SK-N-SH (cell line): ENCODE results near the gene OR2K2. TPM values are rescaled to one million over a fixed set of nuclear protein-coding genes. Genes with fewer than 3 reads are reported as not detected.

ENCODE experiments used
- CTCF ChIA-PET: fragments of 300-600, 350-600 bp; formaldehyde crosslinking; extraction: SDS; loops from one replicate; lab custom pipeline; 2021; lab: Yijun Ruan, JAX
- POLR2A ChIA-PET: fragments of 350-600 bp; sonication (Branson Sonifier 250); formaldehyde crosslinking; extraction: SDS; loops from one replicate; lab custom pipeline; 2020; ENCODE audit warnings: antibody characterized with exemption, inconsistent platforms; lab: Yijun Ruan, JAX
- DNase-seq: peaks from one replicate; pipeline ENCODE4 v3.0.0; 2012
- H2AFZ ChIP-seq: fragments of 200-600 bp; sonication (generic); 2 replicates; pipeline ENCODE4 v1.8.1; 2016; ENCODE audit warnings: antibody characterized with exemption, mild to moderate bottlenecking, low read depth
- H3F3A ChIP-seq: fragments of 200-600 bp; sonication (generic); replicated peaks from 2 replicates; pipeline ENCODE3; 2016; ENCODE audit warnings: antibody characterized with exemption, mild to moderate bottlenecking; ENCODE audit not compliant: insufficient read depth
- H3K27ac ChIP-seq, 2 experiments: fragments of 200-500 bp in 1 of 2; fragments of 200-600 bp in 1 of 2; sonication (Bioruptor generic) in 1 of 2; sonication (generic), shearing (Covaris generic) in 1 of 2; 2 replicates each; pipeline versions ENCODE4 v1.5.1 to v1.6.1; 2014 to 2016; ENCODE audit warnings: low read depth in 2 of 2, inconsistent platforms in 1 of 2, low read length in 1 of 2, mild to moderate bottlenecking in 1 of 2, mixed read lengths in 1 of 2
- H3K27me3 ChIP-seq: fragments of 200-600 bp; sonication (generic), shearing (Covaris generic); 2 replicates; pipeline ENCODE4 v1.6.1; 2016; ENCODE audit warnings: mixed run types; ENCODE audit not compliant: insufficient read depth
- H3K36me3 ChIP-seq, 2 experiments: fragments of 200-500 bp in 1 of 2; fragments of 200-600 bp in 1 of 2; sonication (Bioruptor generic) in 1 of 2; sonication (generic) in 1 of 2; replicated peaks in 1 of 2; 2 replicates each; pipeline versions ENCODE3 to v1.5.1; 2014 to 2016; ENCODE audit warnings: low read length in 1 of 2, mild to moderate bottlenecking in 1 of 2; ENCODE audit not compliant: insufficient read depth in 2 of 2, control insufficient read depth in 1 of 2
- H3K4me1 ChIP-seq, 2 experiments: fragments of 200-500 bp in 1 of 2; fragments of 200-600 bp in 1 of 2; sonication (Bioruptor generic) in 1 of 2; sonication (generic), shearing (Covaris generic) in 1 of 2; 2 replicates each; pipeline versions ENCODE4 v1.5.1 to v1.6.1; 2014 to 2016; ENCODE audit warnings: low read depth in 1 of 2, low read length in 1 of 2, mixed run types in 1 of 2; ENCODE audit not compliant: insufficient read depth in 2 of 2, control insufficient read depth in 1 of 2
- H3K4me2 ChIP-seq: fragments of 200-600 bp; sonication (generic), shearing (Covaris generic); 2 replicates; pipeline ENCODE4 v1.6.1; 2017; ENCODE audit warnings: mixed run types
- H3K4me3 ChIP-seq, 2 experiments: fragments of 200-500 bp in 1 of 2; fragments of 200-600 bp in 1 of 2; sonication (Bioruptor generic) in 1 of 2; sonication (generic), shearing (Covaris generic) in 1 of 2; 2 replicates each; pipeline versions ENCODE4 v1.5.1 to v1.8.1; 2014 to 2016; ENCODE audit warnings: low read depth in 2 of 2, inconsistent platforms in 1 of 2, low read length in 1 of 2, mild to moderate bottlenecking in 1 of 2, mixed read lengths in 1 of 2, moderate library complexity in 1 of 2
- H3K79me2 ChIP-seq: fragments of 200-600 bp; sonication (generic); 2 replicates; pipeline ENCODE4 v1.8.1; 2017; ENCODE audit warnings: mild to moderate bottlenecking; ENCODE audit not compliant: insufficient read depth
- H3K9ac ChIP-seq: fragments of 200-600 bp; sonication (generic); 2 replicates; pipeline ENCODE4 v1.6.1; 2017; ENCODE audit warnings: mixed run types
- H3K9me2 ChIP-seq: fragments of 200-600 bp; sonication (generic); 2 replicates; pipeline ENCODE4 v1.6.1; 2017; ENCODE audit warnings: mixed run types
- H3K9me3 ChIP-seq: fragments of 200-600 bp; sonication (generic); 2 replicates; pipeline ENCODE4 v1.6.1; 2017; ENCODE audit warnings: mixed run types, mild to moderate bottlenecking, moderate library complexity
- H4K20me1 ChIP-seq: fragments of 200-600 bp; sonication (generic); 2 replicates; pipeline ENCODE4 v1.6.1; 2017; ENCODE audit warnings: mild to moderate bottlenecking, mixed run types; ENCODE audit not compliant: insufficient read depth
- CHD2 ChIP-seq: fragments of 150-350 bp; IDR thresholded peaks from 2 replicates; pipeline ENCODE4 v1.6.1; 2018; ENCODE audit warnings: low read length; ENCODE audit not compliant: partially characterized antibody
- ELF1 ChIP-seq: IDR thresholded peaks from 2 replicates; pipeline ENCODE4 v1.4.0; 2012
- EZH2phosphoT487 ChIP-seq: fragments of 200-600 bp; sonication (generic); IDR thresholded peaks from 2 replicates; pipeline ENCODE4 v1.6.1; 2017; ENCODE audit warnings: low read depth, mixed run types, mild to moderate bottlenecking, antibody characterized with exemption, moderate library complexity, borderline replicate concordance
- FOSL2 ChIP-seq: IDR thresholded peaks from 2 replicates; pipeline ENCODE4 v1.4.0; 2012; ENCODE audit warnings: low read depth, mild to moderate bottlenecking, moderate library complexity, borderline replicate concordance
- FOXJ3 ChIP-seq: sonication (generic); formaldehyde crosslinking; IDR thresholded peaks from 2 replicates; pipeline ENCODE4 v1.5.1; 2020; ENCODE audit warnings: mild to moderate bottlenecking, missing genetic modification reagents
- FOXM1 ChIP-seq: IDR thresholded peaks from 2 replicates; pipeline ENCODE4 v1.4.0; 2012; ENCODE audit warnings: low read depth, mild to moderate bottlenecking
- GABPA ChIP-seq: IDR thresholded peaks from 2 replicates; pipeline ENCODE4 v1.4.0; 2012; ENCODE audit warnings: low read depth, mild to moderate bottlenecking
- GATA2 ChIP-seq: sonication (generic); formaldehyde crosslinking; IDR thresholded peaks from 2 replicates; pipeline ENCODE4 v1.5.0; 2020; ENCODE audit warnings: mild to moderate bottlenecking, missing genetic modification reagents
- MEF2A ChIP-seq: IDR thresholded peaks from 2 replicates; pipeline ENCODE4 v1.4.0; 2012; ENCODE audit warnings: low read depth, borderline replicate concordance
- NFIC ChIP-seq: IDR thresholded peaks from 2 replicates; pipeline ENCODE4 v1.4.0; 2012; ENCODE audit warnings: borderline replicate concordance
- NRF1 ChIP-seq: IDR thresholded peaks from 2 replicates; pipeline ENCODE4 v1.6.1; 2012; ENCODE audit warnings: low read depth, mild to moderate bottlenecking, low read length
- POLR2AphosphoS5 ChIP-seq: IDR thresholded peaks from 2 replicates; pipeline ENCODE4 v1.6.1; 2012; ENCODE audit warnings: low read depth, low read length
- RAD21 ChIP-seq: IDR thresholded peaks from 2 replicates; pipeline ENCODE4 v1.6.1; 2012; ENCODE audit warnings: mild to moderate bottlenecking, low read length
- RXRA ChIP-seq: IDR thresholded peaks from 2 replicates; pipeline ENCODE4 v1.4.0; 2012; ENCODE audit warnings: low read depth, mild to moderate bottlenecking, borderline replicate concordance
- TAF1 ChIP-seq: IDR thresholded peaks from 2 replicates; pipeline ENCODE4 v1.6.1; 2012; ENCODE audit warnings: low read depth, mild to moderate bottlenecking, low read length, moderate library complexity, borderline replicate concordance
- TCF12 ChIP-seq: IDR thresholded peaks from 2 replicates; pipeline ENCODE4 v1.4.0; 2012
- TEAD4 ChIP-seq: IDR thresholded peaks from 2 replicates; pipeline ENCODE4 v1.4.0; 2012; ENCODE audit warnings: mild to moderate bottlenecking, borderline replicate concordance; ENCODE audit not compliant: insufficient read depth
- USF1 ChIP-seq: IDR thresholded peaks from 2 replicates; pipeline ENCODE4 v1.4.0; 2012; ENCODE audit warnings: low read depth, borderline replicate concordance
- USF2 ChIP-seq: fragments of 150-350 bp; IDR thresholded peaks from 2 replicates; pipeline ENCODE4 v1.6.1; 2017; ENCODE audit warnings: antibody characterized with exemption, low read length, low read depth, borderline replicate concordance
- YY1 ChIP-seq: IDR thresholded peaks from 2 replicates; pipeline ENCODE4 v1.4.0; 2012; ENCODE audit warnings: low read depth, mild to moderate bottlenecking
- WGBS: methylation state at CpG from one replicate; pipeline ENCODE4 v1.1.6; 2017; ENCODE audit warnings: low lambda C conversion rate; 5-methylcytosine and 5-hydroxymethylcytosine counted together
- polyA plus RNA-seq, 3 experiments: library from polyadenylated mRNA; depleted of rRNA; stranded (reverse); fragments of >200 nt; gene quantifications; 2 replicates each; pipeline ENCODE4 v1.2.3, GENCODE V29; 2012

OR2K2 gene
- polyA plus RNA-seq, 1 of the 3 experiments (the other 2 are of a cell fraction): not detected

DNA sequence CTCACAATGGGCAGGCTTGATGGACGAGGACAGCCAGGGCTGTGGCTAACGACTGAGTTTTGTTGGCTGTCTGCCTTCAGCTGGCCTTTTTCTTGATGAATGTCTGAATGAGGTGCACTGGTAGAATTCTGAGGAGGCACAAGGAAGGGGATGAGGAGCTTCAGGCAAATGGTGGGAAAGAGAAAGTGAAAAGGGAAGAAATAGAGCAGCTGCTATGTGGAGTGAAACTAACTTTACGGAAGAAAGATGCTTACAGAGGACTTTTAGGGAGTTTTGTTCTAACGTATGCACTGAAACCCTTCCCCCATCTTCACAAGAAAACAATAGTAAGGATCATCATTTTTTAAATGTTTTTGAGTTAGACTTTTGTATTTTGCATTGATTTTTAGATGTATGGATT lies 45.3 kb downstream of the OR2K2 start:
- H3K9ac ChIP-seq: no peak overlapping the region
- 78% methylated on average over 4 of the region's 4 CpGs for WGBS
- H3K27ac ChIP-seq: no peak overlapping the region
- TF ChIP-seq YY1 (no peak), TEAD4 (no peak), NRF1 (no peak), FOXJ3 (CRISPR knock-in tag) (no peak), RXRA (no peak), EZH2phosphoT487 (no peak), USF1 (no peak), TCF12 (no peak), FOXM1 (no peak), POLR2AphosphoS5 (no peak), USF2 (no peak), MEF2A (no peak), TAF1 (no peak), GATA2 (no peak), CHD2 (no peak), RAD21 (no peak), NFIC (no peak), FOSL2 (no peak)
- TF ChIP-seq, all 33 proteins: peak for 0
- Histone ChIP-seq H3K27me3 (no peaks in the 10 kb centered on the region), H2AFZ (no peak overlapping the region), H3K4me3 (no peak overlapping the region), H3K36me3 (no peaks in the 10 kb centered on the region), H4K20me1 (no peaks in the 10 kb centered on the region), H3K9me2 (no peaks in the 10 kb centered on the region), H3F3A (no peaks in the 10 kb centered on the region), H3K4me1 (peaks cover 0 to 7% of the 10 kb centered on the region in 2 experiments; a peak in 1 of 4 replicates), H3K4me2 (no peak overlapping the region), H3K9me3 (no peaks in the 10 kb centered on the region), H3K79me2 (no peaks in the 10 kb centered on the region)
- CTCF ChIA-PET: interaction anchor here (1.0 kb wide), 1 partner anchor 662 kb away, joined by 3 read pairs; no protein-coding TSS in a partner anchor
- POLR2A ChIA-PET: no interaction called here
- DNase-seq: no peak

DNA sequence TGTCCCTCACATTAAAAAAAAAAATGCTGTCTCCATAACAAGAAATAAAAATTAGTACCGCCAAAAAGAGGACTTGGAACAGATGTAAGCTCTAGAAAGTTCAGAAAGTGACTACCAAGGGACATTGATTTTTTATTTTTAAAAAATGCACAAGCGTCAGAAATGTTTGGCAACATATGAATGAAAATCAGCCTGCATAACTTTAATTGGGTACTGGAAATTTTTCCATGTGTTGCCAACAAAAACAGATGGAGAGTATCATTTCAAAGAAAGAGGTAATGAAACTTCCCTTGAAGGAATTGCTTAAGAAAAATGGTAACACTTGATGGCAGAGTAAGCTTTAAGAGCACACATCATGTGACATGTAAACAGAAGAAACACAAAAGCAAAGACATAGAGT lies 47.2 kb downstream of the OR2K2 start:
- no peak for TF ChIP-seq GABPA
- no peak for TF ChIP-seq TAF1
- TF ChIP-seq ELF1: no peak
- TF ChIP-seq NFIC: no peak
- no peaks in the 10 kb centered on the region for H3K9me3 ChIP-seq
- ChIA-PET CTCF (no interaction called here), POLR2A (no interaction called here)
- H3K4me1 ChIP-seq: no peaks in the 10 kb centered on the region; a peak in 1 of 4 replicates
- H2AFZ ChIP-seq: no peak overlapping the region
- no peaks in the 10 kb centered on the region for H3K9me2 ChIP-seq
- H3K79me2 ChIP-seq: no peaks in the 10 kb centered on the region
- H3K4me3 ChIP-seq: no peak overlapping the region
- no peaks in the 10 kb centered on the region for H4K20me1 ChIP-seq
- H3K36me3 ChIP-seq: no peaks in the 10 kb centered on the region
- DNase-seq: no peak
- H3K27ac ChIP-seq: no peak overlapping the region
- no peak overlapping the region for H3K9ac ChIP-seq
- WGBS: 74% methylated on average over 2 of the region's 2 CpGs
- H3F3A ChIP-seq: no peaks in the 10 kb centered on the region
- H3K27me3 ChIP-seq: no peaks in the 10 kb centered on the region
- no peak overlapping the region for H3K4me2 ChIP-seq
